ENCODE data around the gene SH3GLB2.
"Not testable (repeated sequence)": the region's sequence is repeated elsewhere in the genome, so short reads cannot be mapped to it uniquely, and the experiment has no call there.

Gene SH3GLB2

GRCh38 chr9:129053020-129053419 is 24.9 kb upstream of the SH3GLB2 start:
- no peak for DNase-seq

DNA sequence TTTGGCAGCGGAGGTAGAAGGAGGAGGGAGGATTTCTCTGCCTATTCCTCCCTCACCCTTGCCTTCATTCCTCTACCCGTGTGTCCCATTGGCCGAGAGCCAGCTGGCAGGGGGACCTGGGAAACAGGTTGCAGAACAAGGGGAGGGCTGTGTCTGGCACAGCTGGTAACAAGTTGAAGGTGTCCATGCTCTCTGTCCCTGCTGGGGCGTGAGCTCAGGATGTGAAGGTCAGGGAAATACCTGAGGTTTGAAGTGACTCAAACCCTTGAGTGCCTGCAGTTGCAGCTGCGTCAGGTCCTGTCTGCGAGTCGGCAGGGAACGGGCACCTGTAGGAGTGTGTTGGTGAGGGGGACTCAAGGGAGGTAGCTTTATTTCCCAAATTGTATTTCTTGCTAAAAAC is 24.5 kb upstream of the SH3GLB2 start:
- no peak for DNase-seq

DNA sequence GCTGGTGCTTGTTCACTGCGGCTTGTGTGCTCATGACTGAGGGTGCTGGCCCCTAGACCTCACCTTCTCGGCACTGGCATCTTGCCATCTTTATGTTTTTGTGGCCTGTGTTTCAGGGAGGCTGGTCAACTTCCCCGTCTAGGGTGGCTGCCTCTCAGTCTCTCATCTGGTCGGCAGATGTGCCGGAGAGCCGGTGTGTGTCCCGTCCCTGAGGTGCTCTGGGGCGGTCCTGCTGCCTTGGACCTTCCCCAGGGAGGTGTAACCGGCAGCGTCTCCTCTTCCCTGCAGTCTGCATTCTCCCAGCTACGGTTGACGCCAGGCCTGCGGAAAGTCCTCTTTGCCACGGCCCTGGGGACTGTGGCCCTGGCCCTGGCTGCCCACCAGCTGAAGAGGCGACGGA is 13.9 kb upstream of the SH3GLB2 start:
- no peak for DNase-seq

DNA sequence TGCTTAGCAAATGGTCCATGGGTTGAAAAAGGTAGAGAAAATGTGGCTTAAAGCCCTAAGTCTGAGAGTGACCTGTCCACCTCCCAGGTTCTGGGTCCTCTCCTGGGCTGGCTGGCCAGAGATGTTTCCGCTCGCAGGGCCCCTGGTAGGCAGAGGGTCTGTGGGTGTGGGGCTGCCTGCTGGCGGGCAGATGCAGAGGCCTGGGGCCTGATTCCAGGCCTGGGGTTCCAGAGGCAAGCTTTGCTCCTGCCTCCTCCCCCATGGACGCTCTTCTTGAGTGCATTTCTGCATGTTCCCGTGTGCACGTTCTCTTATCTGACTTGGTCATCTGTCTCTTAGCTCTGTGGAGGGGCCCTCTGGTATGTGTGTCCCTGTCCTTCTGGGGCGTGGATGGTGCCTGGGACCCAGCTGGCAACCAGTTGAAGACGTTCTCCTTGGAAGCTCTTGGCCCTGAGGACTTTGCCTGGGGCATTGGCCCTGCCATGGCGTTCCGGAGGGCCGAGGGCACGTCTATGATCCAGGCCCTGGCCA is 12.0 kb upstream of the SH3GLB2 start:
- no peak for DNase-seq

DNA sequence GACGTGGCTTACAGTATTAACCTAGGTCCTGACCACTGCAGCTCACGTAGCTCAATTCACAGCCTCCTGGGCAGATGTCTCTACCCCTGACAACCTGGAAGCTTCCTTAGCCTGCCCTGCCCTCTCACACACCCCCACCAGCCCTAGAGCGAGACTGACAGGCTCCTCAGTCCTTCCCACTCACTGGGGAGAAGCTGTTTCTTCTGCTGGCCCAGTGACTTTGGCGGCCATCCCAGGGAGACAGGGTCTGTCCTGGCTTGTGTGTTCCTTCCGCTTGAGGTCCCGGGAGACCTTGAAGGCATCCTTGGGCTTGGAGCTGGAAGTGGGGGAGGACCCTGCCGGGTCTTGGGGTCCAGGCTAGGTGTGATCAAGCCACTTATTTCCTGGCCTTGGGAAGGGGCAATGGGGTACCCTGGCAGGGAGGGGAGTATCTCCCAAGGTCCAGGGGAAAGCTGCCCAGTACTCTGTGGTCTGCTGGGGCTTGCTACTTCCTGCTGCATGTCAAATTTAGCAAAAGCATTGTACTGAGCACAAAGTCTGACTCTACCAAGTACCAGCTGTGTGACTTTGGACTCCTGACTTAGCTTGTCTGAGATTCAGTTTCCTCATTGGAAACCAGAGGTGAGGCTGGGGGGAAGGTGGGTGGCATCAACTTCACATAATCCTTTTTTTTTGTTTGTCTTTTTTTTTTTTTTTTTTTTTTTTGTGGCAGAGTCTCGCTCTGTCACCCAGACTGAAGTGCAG is 10.2 kb upstream of the SH3GLB2 start:
- no peak for DNase-seq

DNA sequence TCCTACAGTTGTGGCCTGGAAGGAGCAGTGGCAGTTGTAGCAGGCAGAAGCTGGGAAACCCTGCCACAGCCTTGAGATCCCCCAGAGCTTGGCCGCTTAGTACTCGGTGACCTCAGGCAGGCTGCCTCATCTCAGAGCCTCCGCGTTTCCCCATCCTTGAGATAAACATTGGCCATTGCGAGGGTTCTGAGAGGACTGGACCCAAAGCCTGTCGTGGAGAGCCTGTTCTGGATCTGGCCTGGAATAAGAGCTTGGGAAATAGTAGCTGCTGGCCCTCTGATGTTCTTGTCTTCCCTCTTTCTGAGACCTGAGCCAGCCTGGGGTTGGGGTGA is 9.6 kb upstream of the SH3GLB2 start:
- no peak for DNase-seq

DNA sequence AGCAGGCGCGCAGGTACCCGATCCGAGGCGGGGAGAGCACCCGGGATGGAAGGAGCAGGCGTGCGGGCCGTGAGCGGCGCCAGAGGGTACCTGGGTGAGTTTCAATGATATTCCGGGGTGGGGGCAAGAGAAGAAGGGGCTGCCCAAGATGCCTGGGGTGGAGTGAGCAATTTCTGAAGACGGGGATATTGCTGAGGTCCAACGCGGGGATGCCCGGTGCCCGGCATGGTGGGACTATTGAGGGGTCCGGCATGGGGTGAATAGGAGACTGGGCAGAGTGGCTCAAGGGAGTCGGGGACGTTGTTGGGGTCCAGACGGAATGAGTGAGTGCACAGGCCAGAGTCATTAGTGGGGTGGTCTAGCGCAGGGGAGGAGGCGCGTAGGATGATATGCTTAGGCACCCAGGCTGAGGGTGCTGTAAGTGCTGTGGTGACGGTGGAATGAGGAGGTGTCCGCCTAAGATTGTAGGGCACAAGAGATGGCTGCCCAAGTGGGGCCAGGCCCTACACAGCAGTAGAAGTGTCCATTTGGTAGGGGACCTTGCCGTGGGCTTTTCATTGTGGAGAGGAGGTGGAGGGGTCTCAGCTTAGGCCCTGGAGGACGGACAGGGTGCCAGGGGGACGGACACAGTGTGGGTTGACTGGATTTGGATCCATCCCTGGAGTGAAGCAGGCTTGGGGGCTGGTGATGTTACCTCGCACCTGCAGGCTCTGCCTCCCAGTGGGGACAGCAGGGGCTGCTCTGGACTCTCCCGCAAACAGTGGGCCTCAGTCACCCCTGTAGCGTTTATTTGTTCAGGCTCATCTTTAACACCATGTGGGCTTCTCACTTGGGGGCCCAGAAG is 9.0 kb upstream of the SH3GLB2 start:
- DNase-seq: no peak

GRCh38 chr9:129036241-129036922 is 8.3 kb upstream of the SH3GLB2 start, which contains the start of gene MIGA2:
MIGA2 (plus strand) TSS chr9:129036626; CDS start chr9:129040595, 3,969 bp downstream.
- DNase-seq: peak; percentile 97

DNA sequence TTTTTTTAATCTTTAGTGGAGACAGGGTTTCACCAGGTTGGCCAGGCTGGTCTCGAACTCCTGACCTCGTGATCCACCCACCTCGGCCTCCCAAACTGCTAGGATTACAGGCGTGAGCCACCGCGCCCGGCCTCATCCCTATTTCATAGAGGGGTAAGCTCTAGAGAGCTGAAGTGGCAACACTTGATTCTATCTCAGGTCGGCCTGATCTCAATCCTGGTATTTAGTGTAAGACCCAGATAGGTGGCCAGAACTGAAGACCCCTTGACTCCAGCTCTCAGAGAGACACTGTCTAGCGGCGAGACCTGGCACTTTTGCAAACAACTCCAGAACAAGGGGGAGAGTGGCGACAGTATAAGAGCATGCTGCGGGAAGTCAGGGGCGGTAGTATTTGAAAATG is 7.7 kb upstream of the SH3GLB2 start:
- DNase-seq: not testable (repeated sequence)

DNA sequence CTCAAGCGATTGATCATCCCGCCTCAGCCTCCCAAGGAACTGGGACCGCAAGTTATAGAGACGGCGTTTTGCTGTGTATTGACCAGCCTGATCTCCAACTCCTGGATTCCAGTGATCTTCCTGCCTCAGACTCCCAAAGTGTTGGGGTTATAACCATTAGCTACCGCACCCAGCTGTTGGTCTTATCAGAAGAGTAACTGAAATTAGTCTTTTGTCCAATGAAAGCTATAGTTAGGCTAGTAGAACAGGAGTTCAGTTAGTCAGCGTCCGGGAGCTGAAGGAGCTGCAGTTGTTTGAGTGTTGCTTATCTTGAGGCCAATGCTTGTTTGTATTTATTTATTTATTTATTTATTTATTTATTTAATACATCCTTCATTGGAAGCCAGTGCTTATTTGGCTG is 5.1 kb upstream of the SH3GLB2 start:
- DNase-seq: no peak

- DNase-seq: no peak
These were observed 4.5 kb upstream of the SH3GLB2 start for GRCh38 chr9:129032541-129033159.

DNA sequence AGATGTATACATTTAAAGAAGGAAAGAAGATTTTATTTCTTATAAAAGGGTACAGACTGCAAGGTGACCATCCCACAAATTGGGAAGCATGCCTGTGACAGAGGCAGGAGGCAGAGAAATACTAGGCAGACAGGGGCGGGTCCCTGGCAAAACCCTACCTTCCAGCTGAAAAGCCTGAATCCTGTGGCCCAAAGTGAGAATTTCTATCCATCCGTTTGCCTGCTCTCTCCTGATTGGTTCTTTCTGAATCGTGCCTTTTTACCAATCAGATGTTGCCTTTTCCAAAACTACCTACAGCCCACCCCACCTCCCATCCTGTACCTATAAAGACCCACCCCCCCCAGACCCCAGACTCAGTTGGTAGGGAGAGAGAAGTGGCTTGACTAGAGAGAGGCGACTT is 3.4 kb upstream of the SH3GLB2 start:
- no peak for DNase-seq

DNA sequence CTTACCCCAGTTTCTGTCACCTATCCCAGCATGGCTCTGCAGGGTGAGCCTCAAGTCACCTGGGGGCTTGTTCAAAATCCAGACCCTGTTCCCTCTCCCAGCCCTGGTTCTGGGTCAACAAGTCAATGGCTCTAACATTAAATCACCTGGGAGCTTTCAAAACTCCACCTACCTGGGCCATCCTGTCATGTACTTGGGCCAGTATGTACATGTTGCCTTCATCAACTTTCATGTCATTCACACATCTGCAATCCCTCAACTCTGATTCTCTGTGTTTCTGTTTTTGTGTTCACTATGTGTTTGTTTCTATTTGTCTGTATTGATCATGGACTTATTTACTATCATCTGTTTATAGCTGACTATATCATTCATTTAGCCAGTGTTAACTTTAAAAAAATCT is 2.1 kb upstream of the SH3GLB2 start:
- DNase-seq: no peak

DNA sequence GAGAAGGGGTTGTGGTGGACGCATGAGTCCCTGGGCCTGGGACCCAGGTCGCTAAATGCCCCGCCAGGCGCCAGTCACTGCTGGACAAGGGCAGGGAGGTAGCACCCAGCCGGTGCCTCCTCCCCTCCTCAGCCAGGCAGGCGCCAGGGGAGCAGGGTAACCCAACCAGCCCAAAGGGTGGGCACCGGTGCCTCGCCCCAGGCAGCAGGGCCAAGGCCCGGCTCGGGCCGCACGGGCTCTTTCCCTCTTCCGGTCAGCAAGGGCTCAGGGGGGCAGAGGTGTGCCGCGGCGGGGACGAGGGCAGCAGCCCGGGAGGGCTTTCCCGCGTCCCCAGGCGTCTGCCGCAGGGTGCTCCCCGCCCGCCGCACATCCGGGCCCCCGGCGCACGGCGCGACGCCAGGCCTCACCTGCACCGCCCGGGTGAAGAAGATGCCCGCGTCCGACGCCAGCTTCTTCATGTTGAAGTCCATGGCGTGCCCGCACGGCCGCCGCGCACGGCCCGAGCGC is 393 bp downstream of the SH3GLB2 start:
- DNase-seq: no peak

GRCh38 chr9:129027224-129027684 is 877 bp downstream of the SH3GLB2 start:
- DNase-seq: no peak

- DNase-seq: no peak
These were observed 1.5 kb downstream of the SH3GLB2 start for GRCh38 chr9:129026442-129027223.

GRCh38 chr9:129023908-129024233 is 4.3 kb downstream of the SH3GLB2 start:
- DNase-seq: no peak

- DNase-seq: no peak
These were observed 4.9 kb downstream of the SH3GLB2 start for GRCh38 chr9:129023036-129023907.

GRCh38 chr9:129022037-129022436 is 6.1 kb downstream of the SH3GLB2 start:
- no peak for DNase-seq

DNA sequence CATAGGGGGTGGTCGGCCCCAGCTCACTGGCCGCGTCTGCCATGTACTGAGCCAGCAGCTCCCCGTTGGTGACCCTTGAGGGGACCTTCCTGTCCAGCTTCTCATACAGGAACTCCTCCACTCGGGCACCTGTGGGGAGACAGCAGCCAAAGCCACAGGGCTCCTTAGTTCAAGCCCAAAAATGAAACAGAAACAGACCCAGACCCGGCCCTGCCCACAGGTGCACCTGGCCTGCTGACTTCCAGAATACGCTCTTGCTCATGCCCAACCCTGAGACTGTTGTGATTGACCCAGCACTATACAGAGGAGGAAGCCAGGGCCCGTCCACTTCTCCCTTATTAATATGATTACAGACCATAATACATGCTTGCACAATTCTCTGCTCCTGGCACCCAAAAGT is 7.0 kb downstream of the SH3GLB2 start:
- DNase-seq: no peak

DNA sequence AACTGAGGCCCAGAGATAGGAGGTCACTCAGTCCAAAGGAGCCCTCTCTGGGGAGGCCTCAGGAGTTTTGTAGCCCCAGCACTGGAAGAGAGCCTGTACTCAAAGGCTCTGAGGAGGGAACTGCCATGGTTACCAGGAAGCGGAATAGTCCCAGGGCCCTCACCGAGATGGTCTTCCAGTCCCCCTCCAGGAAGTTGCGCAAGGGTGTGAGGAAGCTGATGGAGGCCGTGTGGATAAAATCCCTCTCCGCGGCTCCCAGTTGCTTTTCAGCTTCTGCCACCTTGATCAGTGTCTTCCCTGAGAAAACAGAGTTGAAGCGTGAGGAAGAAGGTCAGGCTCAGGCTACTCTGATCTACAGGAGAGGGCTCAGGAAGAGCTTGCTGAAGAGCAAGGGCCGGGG is 13.5 kb downstream of the SH3GLB2 start:
- no peak for DNase-seq

All from CD4-positive, alpha-beta T cell treated with Interleukin-21 for 1 hour (primary cell).